ENCODE measurements around the gene TMEM184C. TPM values are rescaled to one million over a fixed set of nuclear protein-coding genes. Genes with fewer than 3 reads are reported as not detected.
A peak's percentile ranks its signal among the peaks of the same experiment; 100 is the strongest.

TMEM184C gene
- total and polyA plus RNA-seq, 2 experiments from 2014 or later: 15.1 to 42.2 TPM

DNA sequence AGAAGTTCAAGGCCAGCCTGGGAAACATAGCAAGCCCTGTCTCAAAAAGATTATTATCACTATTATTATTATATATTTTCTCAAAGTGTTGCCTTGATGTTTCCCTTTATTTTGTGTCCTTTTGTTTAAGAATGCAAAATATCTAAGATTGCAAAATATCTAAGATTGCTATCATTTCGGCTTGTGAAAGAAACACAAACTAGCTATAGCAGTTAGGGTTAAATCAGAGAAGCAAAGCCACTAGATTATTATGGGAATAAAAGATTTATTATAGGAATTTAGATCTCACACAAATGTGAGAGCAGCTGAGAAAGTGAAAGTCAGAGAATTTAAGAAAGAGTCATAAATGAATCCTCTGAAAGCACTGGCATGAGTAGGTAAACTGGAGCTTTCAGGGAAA, 18.0 kb upstream of the TMEM184C start:
- H3K27me3 ChIP-seq (ENCODE audit: insufficient read depth): no peaks in the 10 kb centered on the region
- ATAC-seq (no peak), DNase-seq (ENCODE audit: low spot score) (no peak)
- H3K27ac Mint-ChIP-seq: no peak overlapping the region
- H3K4me1 Mint-ChIP-seq: peaks cover 20% of the 10 kb centered on the region
- no peaks in the 10 kb centered on the region for H3K9me3 Mint-ChIP-seq
- no peak for TF ChIP-seq ZNF331 (CRISPR knock-in tag; IDR thresholded peaks at IDR 0.05; ENCODE audit: low read depth)
- no peak for TF ChIP-seq JUNB (IDR thresholded peaks at IDR 0.05; ENCODE audit: unreplicated experiment)
- TF ChIP-seq STAT1 (IDR thresholded peaks at IDR 0.05; ENCODE audit: unreplicated experiment): no peak
- no peak for TF ChIP-seq NANOG (IDR thresholded peaks at IDR 0.05; ENCODE audit: borderline replicate concordance)
- TF ChIP-seq CREB1 (CRISPR knock-in tag; IDR thresholded peaks at IDR 0.05; ENCODE audit: low read depth): no peak
- TF ChIP-seq, protein P1, sequence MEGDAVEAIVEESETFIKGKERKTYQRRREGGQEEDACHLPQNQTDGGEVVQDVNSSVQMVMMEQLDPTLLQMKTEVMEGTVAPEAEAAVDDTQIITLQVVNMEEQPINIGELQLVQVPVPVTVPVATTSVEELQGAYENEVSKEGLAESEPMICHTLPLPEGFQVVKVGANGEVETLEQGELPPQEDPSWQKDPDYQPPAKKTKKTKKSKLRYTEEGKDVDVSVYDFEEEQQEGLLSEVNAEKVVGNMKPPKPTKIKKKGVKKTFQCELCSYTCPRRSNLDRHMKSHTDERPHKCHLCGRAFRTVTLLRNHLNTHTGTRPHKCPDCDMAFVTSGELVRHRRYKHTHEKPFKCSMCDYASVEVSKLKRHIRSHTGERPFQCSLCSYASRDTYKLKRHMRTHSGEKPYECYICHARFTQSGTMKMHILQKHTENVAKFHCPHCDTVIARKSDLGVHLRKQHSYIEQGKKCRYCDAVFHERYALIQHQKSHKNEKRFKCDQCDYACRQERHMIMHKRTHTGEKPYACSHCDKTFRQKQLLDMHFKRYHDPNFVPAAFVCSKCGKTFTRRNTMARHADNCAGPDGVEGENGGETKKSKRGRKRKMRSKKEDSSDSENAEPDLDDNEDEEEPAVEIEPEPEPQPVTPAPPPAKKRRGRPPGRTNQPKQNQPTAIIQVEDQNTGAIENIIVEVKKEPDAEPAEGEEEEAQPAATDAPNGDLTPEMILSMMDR (conservative IDR thresholded peaks at IDR 0.05; ENCODE audit: low read depth in 2 of 2): no peak
- TF ChIP-seq ETS1 (IDR thresholded peaks at IDR 0.05): no peak
- no peak for TF ChIP-seq POLR2AphosphoS5 (IDR thresholded peaks at IDR 0.05; ENCODE audit: low read depth)
- TF ChIP-seq ZNF114 (CRISPR knock-in tag; IDR thresholded peaks at IDR 0.05): no peak
- no peak for TF ChIP-seq EZH2 (IDR thresholded peaks at IDR 0.05; ENCODE audit: low read depth, unreplicated experiment)
- TF ChIP-seq, protein P2, sequence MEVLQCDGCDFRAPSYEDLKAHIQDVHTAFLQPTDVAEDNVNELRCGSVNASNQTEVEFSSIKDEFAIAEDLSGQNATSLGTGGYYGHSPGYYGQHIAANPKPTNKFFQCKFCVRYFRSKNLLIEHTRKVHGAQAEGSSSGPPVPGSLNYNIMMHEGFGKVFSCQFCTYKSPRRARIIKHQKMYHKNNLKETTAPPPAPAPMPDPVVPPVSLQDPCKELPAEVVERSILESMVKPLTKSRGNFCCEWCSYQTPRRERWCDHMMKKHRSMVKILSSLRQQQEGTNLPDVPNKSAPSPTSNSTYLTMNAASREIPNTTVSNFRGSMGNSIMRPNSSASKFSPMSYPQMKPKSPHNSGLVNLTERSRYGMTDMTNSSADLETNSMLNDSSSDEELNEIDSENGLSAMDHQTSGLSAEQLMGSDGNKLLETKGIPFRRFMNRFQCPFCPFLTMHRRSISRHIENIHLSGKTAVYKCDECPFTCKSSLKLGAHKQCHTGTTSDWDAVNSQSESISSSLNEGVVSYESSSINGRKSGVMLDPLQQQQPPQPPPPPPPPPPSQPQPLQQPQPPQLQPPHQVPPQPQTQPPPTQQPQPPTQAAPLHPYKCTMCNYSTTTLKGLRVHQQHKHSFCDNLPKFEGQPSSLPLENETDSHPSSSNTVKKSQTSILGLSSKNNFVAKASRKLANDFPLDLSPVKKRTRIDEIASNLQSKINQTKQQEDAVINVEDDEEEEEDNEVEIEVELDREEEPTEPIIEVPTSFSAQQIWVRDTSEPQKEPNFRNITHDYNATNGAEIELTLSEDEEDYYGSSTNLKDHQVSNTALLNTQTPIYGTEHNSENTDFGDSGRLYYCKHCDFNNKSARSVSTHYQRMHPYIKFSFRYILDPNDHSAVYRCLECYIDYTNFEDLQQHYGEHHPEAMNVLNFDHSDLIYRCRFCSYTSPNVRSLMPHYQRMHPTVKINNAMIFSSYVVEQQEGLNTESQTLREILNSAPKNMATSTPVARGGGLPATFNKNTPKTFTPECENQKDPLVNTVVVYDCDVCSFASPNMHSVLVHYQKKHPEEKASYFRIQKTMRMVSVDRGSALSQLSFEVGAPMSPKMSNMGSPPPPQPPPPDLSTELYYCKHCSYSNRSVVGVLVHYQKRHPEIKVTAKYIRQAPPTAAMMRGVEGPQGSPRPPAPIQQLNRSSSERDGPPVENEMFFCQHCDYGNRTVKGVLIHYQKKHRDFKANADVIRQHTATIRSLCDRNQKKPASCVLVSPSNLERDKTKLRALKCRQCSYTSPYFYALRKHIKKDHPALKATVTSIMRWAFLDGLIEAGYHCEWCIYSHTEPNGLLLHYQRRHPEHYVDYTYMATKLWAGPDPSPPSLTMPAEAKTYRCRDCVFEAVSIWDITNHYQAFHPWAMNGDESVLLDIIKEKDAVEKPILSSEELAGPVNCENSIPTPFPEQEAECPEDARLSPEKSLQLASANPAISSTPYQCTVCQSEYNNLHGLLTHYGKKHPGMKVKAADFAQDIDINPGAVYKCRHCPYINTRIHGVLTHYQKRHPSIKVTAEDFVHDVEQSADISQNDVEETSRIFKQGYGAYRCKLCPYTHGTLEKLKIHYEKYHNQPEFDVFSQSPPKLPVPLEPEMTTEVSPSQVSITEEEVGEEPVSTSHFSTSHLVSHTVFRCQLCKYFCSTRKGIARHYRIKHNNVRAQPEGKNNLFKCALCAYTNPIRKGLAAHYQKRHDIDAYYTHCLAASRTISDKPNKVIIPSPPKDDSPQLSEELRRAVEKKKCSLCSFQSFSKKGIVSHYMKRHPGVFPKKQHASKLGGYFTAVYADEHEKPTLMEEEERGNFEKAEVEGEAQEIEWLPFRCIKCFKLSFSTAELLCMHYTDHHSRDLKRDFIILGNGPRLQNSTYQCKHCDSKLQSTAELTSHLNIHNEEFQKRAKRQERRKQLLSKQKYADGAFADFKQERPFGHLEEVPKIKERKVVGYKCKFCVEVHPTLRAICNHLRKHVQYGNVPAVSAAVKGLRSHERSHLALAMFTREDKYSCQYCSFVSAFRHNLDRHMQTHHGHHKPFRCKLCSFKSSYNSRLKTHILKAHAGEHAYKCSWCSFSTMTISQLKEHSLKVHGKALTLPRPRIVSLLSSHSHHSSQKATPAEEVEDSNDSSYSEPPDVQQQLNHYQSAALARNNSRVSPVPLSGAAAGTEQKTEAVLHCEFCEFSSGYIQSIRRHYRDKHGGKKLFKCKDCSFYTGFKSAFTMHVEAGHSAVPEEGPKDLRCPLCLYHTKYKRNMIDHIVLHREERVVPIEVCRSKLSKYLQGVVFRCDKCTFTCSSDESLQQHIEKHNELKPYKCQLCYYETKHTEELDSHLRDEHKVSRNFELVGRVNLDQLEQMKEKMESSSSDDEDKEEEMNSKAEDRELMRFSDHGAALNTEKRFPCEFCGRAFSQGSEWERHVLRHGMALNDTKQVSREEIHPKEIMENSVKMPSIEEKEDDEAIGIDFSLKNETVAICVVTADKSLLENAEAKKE (CRISPR knock-in tag; IDR thresholded peaks at IDR 0.05): no peak
- no peak for TF ChIP-seq EZH2phosphoT487 (IDR thresholded peaks at IDR 0.05; ENCODE audit: unreplicated experiment)
- TF ChIP-seq, protein P3, sequence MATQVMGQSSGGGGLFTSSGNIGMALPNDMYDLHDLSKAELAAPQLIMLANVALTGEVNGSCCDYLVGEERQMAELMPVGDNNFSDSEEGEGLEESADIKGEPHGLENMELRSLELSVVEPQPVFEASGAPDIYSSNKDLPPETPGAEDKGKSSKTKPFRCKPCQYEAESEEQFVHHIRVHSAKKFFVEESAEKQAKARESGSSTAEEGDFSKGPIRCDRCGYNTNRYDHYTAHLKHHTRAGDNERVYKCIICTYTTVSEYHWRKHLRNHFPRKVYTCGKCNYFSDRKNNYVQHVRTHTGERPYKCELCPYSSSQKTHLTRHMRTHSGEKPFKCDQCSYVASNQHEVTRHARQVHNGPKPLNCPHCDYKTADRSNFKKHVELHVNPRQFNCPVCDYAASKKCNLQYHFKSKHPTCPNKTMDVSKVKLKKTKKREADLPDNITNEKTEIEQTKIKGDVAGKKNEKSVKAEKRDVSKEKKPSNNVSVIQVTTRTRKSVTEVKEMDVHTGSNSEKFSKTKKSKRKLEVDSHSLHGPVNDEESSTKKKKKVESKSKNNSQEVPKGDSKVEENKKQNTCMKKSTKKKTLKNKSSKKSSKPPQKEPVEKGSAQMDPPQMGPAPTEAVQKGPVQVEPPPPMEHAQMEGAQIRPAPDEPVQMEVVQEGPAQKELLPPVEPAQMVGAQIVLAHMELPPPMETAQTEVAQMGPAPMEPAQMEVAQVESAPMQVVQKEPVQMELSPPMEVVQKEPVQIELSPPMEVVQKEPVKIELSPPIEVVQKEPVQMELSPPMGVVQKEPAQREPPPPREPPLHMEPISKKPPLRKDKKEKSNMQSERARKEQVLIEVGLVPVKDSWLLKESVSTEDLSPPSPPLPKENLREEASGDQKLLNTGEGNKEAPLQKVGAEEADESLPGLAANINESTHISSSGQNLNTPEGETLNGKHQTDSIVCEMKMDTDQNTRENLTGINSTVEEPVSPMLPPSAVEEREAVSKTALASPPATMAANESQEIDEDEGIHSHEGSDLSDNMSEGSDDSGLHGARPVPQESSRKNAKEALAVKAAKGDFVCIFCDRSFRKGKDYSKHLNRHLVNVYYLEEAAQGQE (IDR thresholded peaks at IDR 0.05; ENCODE audit: unreplicated experiment): no peak
- peaks cover 3% of the 10 kb centered on the region; the same call in 1 of the 2 replicates for H3K4me1 ChIP-seq (ENCODE audit: insufficient read depth)
- no peaks in the 10 kb centered on the region for H4K20me1 ChIP-seq (replicated peaks; ENCODE audit: insufficient read depth)
- H3K27me3 Mint-ChIP-seq (ENCODE audit: insufficient read depth, low read depth, poor library complexity): peaks cover 2% of the 10 kb centered on the region
- no peaks in the 10 kb centered on the region for H3F3A ChIP-seq (replicated peaks; ENCODE audit: low read depth)
- no peaks in the 10 kb centered on the region for H3K36me3 ChIP-seq (ENCODE audit: insufficient read depth)
- H2AFZ ChIP-seq: peak overlapping the region; percentile 69; the same call in 1 of the 2 replicates
- no peak overlapping the region for H3K4me3 ChIP-seq
- H3K4me2 ChIP-seq: no peak overlapping the region
- H3K36me3 Mint-ChIP-seq (ENCODE audit: low read depth): no peaks in the 10 kb centered on the region
- 0 out of 2 replicates have a peak, but pooled peaks cover 4% of the 10 kb centered on the region for H3K9me2 ChIP-seq (ENCODE audit: insufficient read depth)
- H3K27ac ChIP-seq (ENCODE audit: low read depth): no peak overlapping the region
- H3K4me3 Mint-ChIP-seq: no peak overlapping the region
- no peaks in the 10 kb centered on the region for H3K79me2 ChIP-seq (replicated peaks; ENCODE audit: insufficient read depth)
